ENCODE results near the gene CABCOCO1.

CABCOCO1 gene

GRCh38 chr10:61758433-61758832 lies 95.7 kb downstream of the CABCOCO1 start:
- DNase-seq, result no peak

GRCh38 chr10:61759751-61760150 lies 97.0 kb downstream of the CABCOCO1 start:
- DNase-seq, result no peak

GRCh38 chr10:61760943-61761824 lies 98.5 kb downstream of the CABCOCO1 start:
- no peak for DNase-seq

- no peak for DNase-seq
These were observed 99.1 kb downstream of the CABCOCO1 start for GRCh38 chr10:61761825-61762217.

GRCh38 chr10:61763778-61764177 lies 101.0 kb downstream of the CABCOCO1 start:
- DNase-seq, result no peak

- DNase-seq, result no peak
These were observed 101.8 kb downstream of the CABCOCO1 start for GRCh38 chr10:61764486-61764885.

- no peak for DNase-seq
These were observed 102.7 kb downstream of the CABCOCO1 start for GRCh38 chr10:61765176-61766087.

- no peak for DNase-seq
These were observed 104.2 kb downstream of the CABCOCO1 start for GRCh38 chr10:61766927-61767326.

- DNase-seq, result no peak
These were observed 111.3 kb downstream of the CABCOCO1 start for GRCh38 chr10:61774031-61774430.

GRCh38 chr10:61775111-61775510 lies 112.4 kb downstream of the CABCOCO1 start:
- no peak for DNase-seq

- no peak for DNase-seq
These were observed 114.0 kb downstream of the CABCOCO1 start for GRCh38 chr10:61776615-61777266.

- no peak for DNase-seq
These were observed 115.4 kb downstream of the CABCOCO1 start for GRCh38 chr10:61778137-61778536.

GRCh38 chr10:61779276-61779675 lies 116.5 kb downstream of the CABCOCO1 start:
- no peak for DNase-seq

GRCh38 chr10:61779950-61780659 lies 117.4 kb downstream of the CABCOCO1 start:
- DNase-seq, result no peak

- DNase-seq, result no peak
These were observed 118.0 kb downstream of the CABCOCO1 start for GRCh38 chr10:61780732-61781131.

GRCh38 chr10:61781969-61782403 lies 119.3 kb downstream of the CABCOCO1 start:
- DNase-seq, result no peak

GRCh38 chr10:61784354-61785133 lies 121.8 kb downstream of the CABCOCO1 start:
- no peak for DNase-seq

- DNase-seq, result no peak
These were observed 122.9 kb downstream of the CABCOCO1 start for GRCh38 chr10:61785473-61786105.

- no peak for DNase-seq
These were observed 124.0 kb downstream of the CABCOCO1 start for GRCh38 chr10:61786728-61787127.

- no peak for DNase-seq
These were observed 124.4 kb downstream of the CABCOCO1 start for GRCh38 chr10:61787170-61787569.

- no peak for DNase-seq
These were observed 126.3 kb downstream of the CABCOCO1 start for GRCh38 chr10:61789031-61789430.

Measured in NCI-H146 (cell line).